Osteocyte (in vitro differentiated cells): ENCODE results near the gene NTSR1. TPM values are rescaled to one million over a fixed set of nuclear protein-coding genes. Genes with fewer than 3 reads are reported as not detected.

Source experiments
- DNase-seq: peaks from one replicate; pipeline ENCODE4 v3.0.0; 2021; ENCODE audit warnings: mixed read lengths; ENCODE audit not compliant: unreplicated experiment; ENCODE audit errors: extremely low spot score
- H3K27ac Mint-ChIP-seq: one replicate; pipeline ENCODE4 v1.8.0; 2021; ENCODE audit warnings: mild to moderate bottlenecking, mixed read lengths; ENCODE audit not compliant: unreplicated experiment
- H3K27me3 Mint-ChIP-seq: one replicate; pipeline ENCODE4 v1.8.0; 2021; ENCODE audit warnings: mixed read lengths; ENCODE audit not compliant: unreplicated experiment
- H3K36me3 Mint-ChIP-seq: one replicate; pipeline ENCODE4 v1.8.0; 2021; ENCODE audit warnings: mixed read lengths; ENCODE audit not compliant: unreplicated experiment
- H3K4me1 Mint-ChIP-seq: one replicate; pipeline ENCODE4 v1.8.0; 2021; ENCODE audit warnings: mixed read lengths; ENCODE audit not compliant: unreplicated experiment
- H3K4me3 Mint-ChIP-seq: one replicate; pipeline ENCODE4 v1.8.0; 2021; ENCODE audit warnings: mild to moderate bottlenecking, moderate library complexity, mixed read lengths; ENCODE audit not compliant: unreplicated experiment
- H3K9me3 Mint-ChIP-seq: one replicate; pipeline ENCODE4 v1.8.0; 2021; ENCODE audit warnings: mixed read lengths; ENCODE audit not compliant: unreplicated experiment
- total RNA-seq: library from RNA; stranded (reverse); gene quantifications from 2 replicates; pipeline ENCODE4 v1.2.1, GENCODE V29; 2021
- TF ChIP-seq, protein P1 (sequence below): fragments of 200-600 bp; sonication (generic); IDR thresholded peaks from 2 replicates; pipeline ENCODE4 v1.5.0; 2021; ENCODE audit warnings: antibody characterized with exemption, mild to moderate bottlenecking, moderate library complexity

Gene NTSR1
- total RNA-seq, 1 donor from 2014 or later, result 0.11 TPM

GRCh38 chr20:62714799-62715198 lies 6.2 kb downstream of the NTSR1 start:
- H3K27ac Mint-ChIP-seq, result no peak overlapping the region
- DNase-seq, result no peak
- peaks cover 5% of the 10 kb centered on the region for H3K9me3 Mint-ChIP-seq
- no peak overlapping the region for H3K4me3 Mint-ChIP-seq
- H3K27me3 Mint-ChIP-seq, result peaks cover 49% of the 10 kb centered on the region
- H3K36me3 Mint-ChIP-seq, result no peaks in the 10 kb centered on the region
- TF ChIP-seq, protein P1, sequence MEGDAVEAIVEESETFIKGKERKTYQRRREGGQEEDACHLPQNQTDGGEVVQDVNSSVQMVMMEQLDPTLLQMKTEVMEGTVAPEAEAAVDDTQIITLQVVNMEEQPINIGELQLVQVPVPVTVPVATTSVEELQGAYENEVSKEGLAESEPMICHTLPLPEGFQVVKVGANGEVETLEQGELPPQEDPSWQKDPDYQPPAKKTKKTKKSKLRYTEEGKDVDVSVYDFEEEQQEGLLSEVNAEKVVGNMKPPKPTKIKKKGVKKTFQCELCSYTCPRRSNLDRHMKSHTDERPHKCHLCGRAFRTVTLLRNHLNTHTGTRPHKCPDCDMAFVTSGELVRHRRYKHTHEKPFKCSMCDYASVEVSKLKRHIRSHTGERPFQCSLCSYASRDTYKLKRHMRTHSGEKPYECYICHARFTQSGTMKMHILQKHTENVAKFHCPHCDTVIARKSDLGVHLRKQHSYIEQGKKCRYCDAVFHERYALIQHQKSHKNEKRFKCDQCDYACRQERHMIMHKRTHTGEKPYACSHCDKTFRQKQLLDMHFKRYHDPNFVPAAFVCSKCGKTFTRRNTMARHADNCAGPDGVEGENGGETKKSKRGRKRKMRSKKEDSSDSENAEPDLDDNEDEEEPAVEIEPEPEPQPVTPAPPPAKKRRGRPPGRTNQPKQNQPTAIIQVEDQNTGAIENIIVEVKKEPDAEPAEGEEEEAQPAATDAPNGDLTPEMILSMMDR, result no peak
- H3K4me1 Mint-ChIP-seq, result no peaks in the 10 kb centered on the region

DNA sequence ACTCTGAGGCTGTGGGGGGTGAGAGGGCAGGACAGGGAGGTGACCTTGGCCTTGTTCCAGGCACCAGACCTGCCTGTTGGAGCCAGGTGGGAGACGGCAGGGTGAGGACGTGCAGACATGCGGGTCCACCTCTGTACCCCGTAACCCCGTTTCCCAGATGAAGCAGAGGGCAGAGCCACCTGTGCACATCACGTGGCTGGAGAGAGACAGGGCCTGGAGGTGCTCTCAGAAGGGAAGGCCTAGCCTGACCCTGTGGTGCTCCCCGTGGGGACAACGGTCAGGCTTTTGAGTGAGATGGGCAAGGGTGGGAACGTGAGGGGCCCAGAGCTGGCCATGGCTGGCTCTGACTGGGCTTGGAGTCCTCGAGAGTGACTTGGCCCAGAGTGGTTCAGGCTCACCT lies 6.6 kb downstream of the NTSR1 start:
- peaks cover 47% of the 10 kb centered on the region for H3K27me3 Mint-ChIP-seq

DNA sequence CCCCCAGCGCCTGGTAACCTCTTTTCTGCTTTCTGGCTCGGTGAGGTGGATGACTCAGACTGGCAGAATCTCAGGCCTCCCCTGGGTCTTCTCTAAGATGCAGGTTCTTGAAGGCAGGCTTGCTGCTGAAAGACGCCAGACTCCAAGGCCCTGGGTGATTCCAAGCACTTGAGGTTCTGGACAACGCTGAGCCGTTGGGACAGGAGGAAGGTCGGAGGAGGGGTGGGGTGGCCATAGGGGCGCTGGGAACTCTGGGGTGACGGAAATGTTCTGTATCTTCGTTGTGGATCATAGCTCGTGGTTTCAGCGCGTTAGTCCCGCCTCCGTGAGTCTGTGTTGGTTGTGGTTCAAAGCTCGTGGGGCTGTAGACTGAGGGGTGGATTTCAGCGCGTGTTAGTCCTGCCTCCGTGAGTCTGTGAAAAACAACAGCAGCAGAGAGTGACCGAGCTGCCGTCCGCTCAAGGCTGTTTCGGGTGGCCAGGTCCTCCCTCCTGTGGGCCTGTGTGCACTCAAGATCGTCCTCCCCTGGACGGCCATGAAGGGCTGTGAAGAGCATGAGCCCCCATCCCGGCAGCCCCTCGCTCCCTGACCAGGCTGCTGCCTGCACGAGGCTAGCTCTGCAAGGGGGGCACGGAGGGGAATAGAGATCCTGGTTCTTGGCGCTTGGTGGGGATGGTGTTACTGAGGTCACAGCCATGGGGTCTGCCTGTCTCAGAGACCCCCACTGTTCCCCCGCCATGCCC lies 7.7 kb downstream of the NTSR1 start:
- TF ChIP-seq, protein P1, result no peak
- H3K27me3 Mint-ChIP-seq, result peaks cover 49% of the 10 kb centered on the region
- no peak overlapping the region for H3K27ac Mint-ChIP-seq
- H3K9me3 Mint-ChIP-seq, result peaks cover 7% of the 10 kb centered on the region
- no peaks in the 10 kb centered on the region for H3K36me3 Mint-ChIP-seq
- H3K4me1 Mint-ChIP-seq, result no peaks in the 10 kb centered on the region
- H3K4me3 Mint-ChIP-seq, result no peak overlapping the region
- no peak for DNase-seq

More for the DNA sequence above, 6.6 kb downstream of the NTSR1 start:
- Mint-ChIP-seq H3K27ac (no peak overlapping the region), H3K4me1 (no peaks in the 10 kb centered on the region), H3K9me3 (peaks cover 6% of the 10 kb centered on the region), H3K4me3 (no peak overlapping the region), H3K36me3 (no peaks in the 10 kb centered on the region)
- DNase-seq, result no peak
- TF ChIP-seq, protein P1, result no peak

DNA sequence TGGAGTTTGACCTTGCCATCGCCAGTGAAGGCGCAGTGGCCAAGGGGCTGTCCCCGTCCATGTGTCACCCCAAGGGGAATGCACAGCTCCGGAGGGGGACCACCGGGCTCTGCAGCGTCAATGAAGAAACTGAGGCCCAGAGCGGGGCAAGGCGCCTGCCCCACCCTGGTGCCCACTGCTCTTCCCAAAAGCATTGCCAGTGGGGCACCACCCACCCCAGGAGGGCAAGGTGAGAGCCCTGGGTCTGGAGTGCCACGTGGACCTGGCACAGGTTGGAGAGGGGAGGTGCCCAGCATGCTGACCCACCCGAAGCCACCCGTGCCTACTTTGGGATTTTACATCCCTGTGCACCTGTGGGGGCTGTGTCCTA lies 8.3 kb downstream of the NTSR1 start:
- no peak overlapping the region for H3K27ac Mint-ChIP-seq
- no peaks in the 10 kb centered on the region for H3K4me1 Mint-ChIP-seq
- peaks cover 12% of the 10 kb centered on the region for H3K9me3 Mint-ChIP-seq
- TF ChIP-seq, protein P1, result no peak
- H3K27me3 Mint-ChIP-seq, result peaks cover 52% of the 10 kb centered on the region
- H3K36me3 Mint-ChIP-seq, result no peaks in the 10 kb centered on the region
- DNase-seq, result no peak
- no peak overlapping the region for H3K4me3 Mint-ChIP-seq

DNA sequence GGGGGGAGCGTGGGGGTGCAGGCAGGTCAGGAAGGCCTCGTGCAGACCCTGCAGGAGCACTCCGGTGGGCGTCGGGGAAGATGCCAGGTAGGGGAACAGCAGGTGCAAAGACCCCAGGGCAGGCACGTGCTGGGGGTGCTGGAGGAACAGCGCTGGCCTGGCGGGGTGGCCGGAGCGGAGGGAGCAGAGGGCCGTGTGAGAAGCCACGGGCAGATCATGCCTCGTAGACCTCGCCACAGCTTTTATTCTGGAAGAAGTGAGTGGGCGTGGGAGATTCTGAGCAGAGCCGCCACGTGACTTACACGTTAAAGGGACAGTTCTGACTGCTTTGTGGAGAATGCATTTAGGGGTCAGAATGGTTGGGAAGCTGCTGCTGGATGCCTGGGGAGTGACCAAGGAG lies 9.3 kb downstream of the NTSR1 start:
- TF ChIP-seq, protein P1, result no peak
- H3K9me3 Mint-ChIP-seq, result peaks cover 17% of the 10 kb centered on the region
- H3K4me3 Mint-ChIP-seq, result no peak overlapping the region
- no peaks in the 10 kb centered on the region for H3K36me3 Mint-ChIP-seq
- DNase-seq, result no peak
- H3K4me1 Mint-ChIP-seq, result no peaks in the 10 kb centered on the region
- H3K27me3 Mint-ChIP-seq, result peaks cover 57% of the 10 kb centered on the region
- no peak overlapping the region for H3K27ac Mint-ChIP-seq
